ENCODE data around the gene JAML.
A peak's percentile ranks its signal among the peaks of the same experiment; 100 is the strongest.

The JAML gene

DNA sequence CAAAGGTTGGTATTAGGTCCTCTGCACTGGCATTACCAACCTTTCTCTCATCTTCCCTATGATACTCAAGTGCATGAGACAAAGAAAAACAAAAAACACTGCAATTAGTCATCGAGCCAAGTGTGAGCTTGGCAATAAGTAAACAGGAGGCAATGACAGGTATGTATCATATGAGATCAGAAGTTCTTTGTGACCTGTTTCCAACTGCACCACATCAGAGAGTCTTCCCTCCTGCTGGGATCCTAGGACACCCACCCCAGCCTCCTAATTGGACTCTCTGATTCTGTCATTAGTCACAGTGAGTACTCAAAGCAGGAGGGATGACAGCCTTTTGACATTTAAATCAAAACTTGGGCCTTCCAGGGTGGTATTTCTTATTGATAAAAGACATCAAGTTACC is 7.8 kb upstream of the JAML start:
- DNase-seq (ENCODE audit: insufficient read length, low spot score) (no peak), FAIRE-seq (no peak)
- TF ChIP-seq POU2F2 (IDR thresholded peaks at IDR 0.05; ENCODE audit: low read depth, low read length) (no peak), SPI1 (IDR thresholded peaks at IDR 0.05; ENCODE audit: low read depth, low read length) (no peak), POLR2AphosphoS5 (IDR thresholded peaks at IDR 0.05; ENCODE audit: low read depth, low read length) (no peak), POLR2A (IDR thresholded peaks at IDR 0.05; ENCODE audit: low read depth, low read length) (no peak), PAX5 (IDR thresholded peaks at IDR 0.05; ENCODE audit: insufficient read depth, low read length, severe bottlenecking) (no peak), TAF1 (IDR thresholded peaks at IDR 0.05; ENCODE audit: low read depth, low read length) (no peak)

DNA sequence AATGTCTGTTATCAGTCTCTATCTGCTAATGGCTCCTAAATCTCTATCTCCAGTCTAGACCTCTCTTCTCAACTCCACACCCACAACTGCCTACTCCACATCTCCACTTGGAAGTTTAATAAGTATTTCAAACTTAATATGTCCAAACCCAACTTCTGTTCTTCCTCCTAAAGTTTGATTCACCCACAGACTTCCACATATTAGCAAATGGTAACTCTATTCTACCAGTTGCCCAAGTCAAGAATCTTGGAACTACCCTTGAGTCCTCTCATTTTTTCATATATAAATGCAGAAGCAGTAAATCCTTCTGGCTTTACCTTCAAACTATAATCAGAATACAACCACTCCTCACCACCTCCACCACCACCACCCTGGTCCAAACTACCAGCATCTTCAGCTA is 6.7 kb upstream of the JAML start:
- FAIRE-seq, result no peak
- TF ChIP-seq POLR2A (IDR thresholded peaks at IDR 0.05; ENCODE audit: low read depth, low read length), result no peak
- TF ChIP-seq SPI1 (IDR thresholded peaks at IDR 0.05; ENCODE audit: low read depth, low read length), result no peak
- TF ChIP-seq TAF1 (IDR thresholded peaks at IDR 0.05; ENCODE audit: low read depth, low read length), result no peak
- TF ChIP-seq POU2F2 (IDR thresholded peaks at IDR 0.05; ENCODE audit: low read depth, low read length), result no peak
- no peak for TF ChIP-seq POLR2AphosphoS5 (IDR thresholded peaks at IDR 0.05; ENCODE audit: low read depth, low read length)

DNA sequence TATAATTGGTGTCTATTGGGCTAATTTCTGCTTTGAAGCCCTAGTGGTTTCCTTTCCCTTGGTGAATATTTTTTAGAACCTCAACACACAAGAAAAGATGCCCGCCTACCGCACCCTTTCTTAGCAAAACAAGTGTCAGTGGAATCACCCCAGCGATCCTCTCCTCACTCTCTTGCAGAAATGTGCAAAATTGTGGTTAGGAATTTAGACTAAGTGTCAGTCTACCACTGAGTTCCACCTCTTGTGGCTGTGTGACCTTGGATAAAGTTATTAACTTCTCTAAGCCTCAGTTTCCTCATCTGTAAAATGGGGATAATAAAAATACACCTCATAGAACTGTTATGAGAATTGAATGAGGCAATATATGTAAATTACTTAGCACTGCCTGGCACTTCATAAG is 5.3 kb upstream of the JAML start:
- FAIRE-seq (no peak), DNase-seq (ENCODE audit: insufficient read length, low spot score) (no peak)
- TF ChIP-seq POLR2AphosphoS5 (IDR thresholded peaks at IDR 0.05; ENCODE audit: low read depth, low read length) (no peak), SPI1 (IDR thresholded peaks at IDR 0.05; ENCODE audit: low read depth, low read length) (no peak), POLR2A (IDR thresholded peaks at IDR 0.05; ENCODE audit: low read depth, low read length) (no peak), TAF1 (IDR thresholded peaks at IDR 0.05; ENCODE audit: low read depth, low read length) (no peak)

More for the DNA sequence above, 6.7 kb upstream of the JAML start:
- no peak for DNase-seq (ENCODE audit: insufficient read length, low spot score)

GRCh38 chr11:118229274-118229847 is 4.5 kb upstream of the JAML start:
- DNase-seq (ENCODE audit: insufficient read length, low spot score), result no peak
- FAIRE-seq, result peak; percentile 45
- TF ChIP-seq SPI1 (IDR thresholded peaks at IDR 0.05; ENCODE audit: low read depth, low read length) (peak; percentile 13; the same call in 1 of the 2 replicates), POLR2AphosphoS5 (IDR thresholded peaks at IDR 0.05; ENCODE audit: low read depth, low read length) (no peak)

GRCh38 chr11:118227865-118228785 is 3.3 kb upstream of the JAML start:
- DNase-seq (ENCODE audit: insufficient read length, low spot score) (no peak), FAIRE-seq (peak; percentile 98)
- no peak; the same call in 1 of the 2 replicates for TF ChIP-seq POU2F2 (IDR thresholded peaks at IDR 0.05; ENCODE audit: low read depth, low read length)
- TF ChIP-seq SPI1 (IDR thresholded peaks at IDR 0.05; ENCODE audit: low read depth, low read length), result peak; percentile 96
- TF ChIP-seq PAX5 (IDR thresholded peaks at IDR 0.05; ENCODE audit: insufficient read depth, low read length, severe bottlenecking), result peak; percentile 49
- TF ChIP-seq POLR2AphosphoS5 (IDR thresholded peaks at IDR 0.05; ENCODE audit: low read depth, low read length), result no peak

- TF ChIP-seq POLR2A (IDR thresholded peaks at IDR 0.05; ENCODE audit: low read depth, low read length), result no peak
- no peak for TF ChIP-seq POLR2AphosphoS5 (IDR thresholded peaks at IDR 0.05; ENCODE audit: low read depth, low read length)
- no peak for TF ChIP-seq PAX5 (IDR thresholded peaks at IDR 0.05; ENCODE audit: insufficient read depth, low read length, severe bottlenecking)
- TF ChIP-seq POU2F2 (IDR thresholded peaks at IDR 0.05; ENCODE audit: low read depth, low read length), result no peak
- TF ChIP-seq TAF1 (IDR thresholded peaks at IDR 0.05; ENCODE audit: low read depth, low read length), result no peak
- no peak for TF ChIP-seq SPI1 (IDR thresholded peaks at IDR 0.05; ENCODE audit: low read depth, low read length)
- FAIRE-seq, result peak; percentile 63
- DNase-seq (ENCODE audit: insufficient read length, low spot score), result no peak
Observed at GRCh38 chr11:118226781-118227180, 2.0 kb upstream of the JAML start.

GRCh38 chr11:118226296-118226695 is 1.5 kb upstream of the JAML start:
- peak; percentile 74 for FAIRE-seq
- no peak for DNase-seq (ENCODE audit: insufficient read length, low spot score)
- TF ChIP-seq POLR2AphosphoS5 (IDR thresholded peaks at IDR 0.05; ENCODE audit: low read depth, low read length) (no peak), SPI1 (IDR thresholded peaks at IDR 0.05; ENCODE audit: low read depth, low read length) (no peak), TAF1 (IDR thresholded peaks at IDR 0.05; ENCODE audit: low read depth, low read length) (no peak), PAX5 (IDR thresholded peaks at IDR 0.05; ENCODE audit: insufficient read depth, low read length, severe bottlenecking) (no peak), POU2F2 (IDR thresholded peaks at IDR 0.05; ENCODE audit: low read depth, low read length) (no peak), POLR2A (IDR thresholded peaks at IDR 0.05; ENCODE audit: low read depth, low read length) (no peak)

DNA sequence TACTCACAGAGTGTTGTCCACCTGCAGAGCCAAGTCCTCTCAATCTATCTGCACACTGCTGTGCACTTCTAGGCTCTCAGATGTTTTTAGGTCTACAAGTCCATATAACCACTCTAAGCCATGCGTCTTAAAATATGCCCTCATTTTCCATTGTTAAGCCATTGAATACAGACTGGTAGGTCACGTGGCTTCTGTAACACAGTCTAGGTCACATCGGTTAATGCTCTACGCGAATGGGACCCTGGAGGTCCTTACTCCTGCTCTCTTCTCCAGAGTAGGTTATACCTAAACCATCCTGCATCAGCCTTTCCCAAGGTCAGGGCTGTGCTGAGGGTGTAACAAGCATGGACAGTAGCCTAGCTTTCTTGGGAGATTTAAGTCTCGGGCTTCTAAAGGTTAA is 819 bp downstream of the JAML start:
- FAIRE-seq (peak; percentile 80), DNase-seq (ENCODE audit: insufficient read length, low spot score) (no peak)
- TF ChIP-seq SPI1 (IDR thresholded peaks at IDR 0.05; ENCODE audit: low read depth, low read length) (no peak), POU2F2 (IDR thresholded peaks at IDR 0.05; ENCODE audit: low read depth, low read length) (no peak), POLR2A (IDR thresholded peaks at IDR 0.05; ENCODE audit: low read depth, low read length) (no peak), POLR2AphosphoS5 (IDR thresholded peaks at IDR 0.05; ENCODE audit: low read depth, low read length) (no peak), PAX5 (IDR thresholded peaks at IDR 0.05; ENCODE audit: insufficient read depth, low read length, severe bottlenecking) (no peak), TAF1 (IDR thresholded peaks at IDR 0.05; ENCODE audit: low read depth, low read length) (no peak)

- no peak for DNase-seq (ENCODE audit: insufficient read length, low spot score)
- FAIRE-seq, result no peak
- no peak for TF ChIP-seq POLR2AphosphoS5 (IDR thresholded peaks at IDR 0.05; ENCODE audit: low read depth, low read length)
- TF ChIP-seq POU2F2 (IDR thresholded peaks at IDR 0.05; ENCODE audit: low read depth, low read length), result no peak
- no peak for TF ChIP-seq POLR2A (IDR thresholded peaks at IDR 0.05; ENCODE audit: low read depth, low read length)
- TF ChIP-seq PAX5 (IDR thresholded peaks at IDR 0.05; ENCODE audit: insufficient read depth, low read length, severe bottlenecking), result no peak
- TF ChIP-seq TAF1 (IDR thresholded peaks at IDR 0.05; ENCODE audit: low read depth, low read length), result no peak
- TF ChIP-seq SPI1 (IDR thresholded peaks at IDR 0.05; ENCODE audit: low read depth, low read length), result no peak
Observed at GRCh38 chr11:118223570-118223969, 1.2 kb downstream of the JAML start.
